ENCODE data around the gene CFAP46. TPM values are rescaled to one million over a fixed set of nuclear protein-coding genes. Genes with fewer than 3 reads are reported as not detected.
"Not testable (repeated sequence)": the region's sequence is repeated elsewhere in the genome, so short reads cannot be mapped to it uniquely, and the experiment has no call there.

CFAP46 gene
- total RNA-seq, 2 donors from 2014 or later: 0.45 TPM; not detected in 1

- H3K9me3 Mint-ChIP-seq: peaks cover 0 to 7% of the 10 kb centered on the region in 2 donors
- ATAC-seq: no peak
- no peak for DNase-seq (ENCODE audit: low spot score in 2 of 2)
- H3K36me3 Mint-ChIP-seq: peaks cover 0 to 4% of the 10 kb centered on the region in 2 donors
- H3K27ac Mint-ChIP-seq: no peak overlapping the region
Measured at GRCh38 chr10:132927824-132928223, 14.5 kb downstream of the CFAP46 start.

DNA sequence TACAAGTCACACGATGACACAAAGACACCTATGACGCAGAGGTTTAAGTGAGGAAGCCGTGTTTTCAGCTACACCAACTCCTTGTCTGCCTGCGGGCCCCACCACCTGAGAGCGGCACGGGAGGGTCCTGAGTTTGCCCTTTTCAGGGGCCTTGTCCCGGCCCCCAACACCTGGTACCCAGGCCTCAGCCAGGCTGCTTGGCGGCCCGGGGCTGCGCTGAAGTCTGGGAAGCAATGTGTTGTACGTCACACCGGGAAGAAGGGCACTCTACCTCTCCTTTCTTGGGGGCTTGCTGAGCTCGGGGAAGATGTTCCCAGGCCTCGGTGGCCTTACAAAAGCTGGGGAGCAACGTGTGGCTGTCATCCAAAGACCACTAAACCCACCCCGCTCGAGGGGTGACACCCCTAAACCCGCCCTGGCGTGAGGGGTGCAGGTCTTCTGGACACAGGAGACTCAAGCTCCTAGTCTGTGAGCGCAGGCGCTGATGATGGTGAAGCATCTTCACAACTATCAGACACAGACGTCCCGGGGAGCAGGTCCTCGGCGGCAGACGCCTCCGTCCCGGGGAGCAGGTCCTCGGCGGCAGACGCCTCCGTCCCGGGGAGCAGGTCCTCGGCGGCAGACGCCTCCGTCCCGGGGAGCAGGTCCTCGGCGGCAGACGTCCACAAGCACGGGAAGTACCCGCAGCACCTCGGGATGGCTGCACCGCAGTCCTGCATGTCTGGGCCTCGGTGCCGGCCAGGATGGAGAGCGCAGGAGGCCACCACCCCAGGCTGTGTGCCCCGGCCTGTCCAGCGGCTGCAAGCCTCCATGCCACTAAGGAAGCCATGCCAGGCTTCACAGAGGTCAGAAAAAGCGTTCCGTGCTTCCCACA is 15.4 kb downstream of the CFAP46 start:
- DNase-seq (ENCODE audit: low spot score in 2 of 2) (no peak), ATAC-seq (no peak)
- Mint-ChIP-seq H3K36me3 (no peaks in the 10 kb centered on the region), H3K9me3 (peaks cover 0 to 4% of the 10 kb centered on the region in 2 donors), H3K27ac (no peak overlapping the region)

- H3K36me3 Mint-ChIP-seq: no peaks in the 10 kb centered on the region
- no peak for DNase-seq (ENCODE audit: low spot score in 2 of 2)
Measured at GRCh38 chr10:132926070-132926469, 16.3 kb downstream of the CFAP46 start.

DNA sequence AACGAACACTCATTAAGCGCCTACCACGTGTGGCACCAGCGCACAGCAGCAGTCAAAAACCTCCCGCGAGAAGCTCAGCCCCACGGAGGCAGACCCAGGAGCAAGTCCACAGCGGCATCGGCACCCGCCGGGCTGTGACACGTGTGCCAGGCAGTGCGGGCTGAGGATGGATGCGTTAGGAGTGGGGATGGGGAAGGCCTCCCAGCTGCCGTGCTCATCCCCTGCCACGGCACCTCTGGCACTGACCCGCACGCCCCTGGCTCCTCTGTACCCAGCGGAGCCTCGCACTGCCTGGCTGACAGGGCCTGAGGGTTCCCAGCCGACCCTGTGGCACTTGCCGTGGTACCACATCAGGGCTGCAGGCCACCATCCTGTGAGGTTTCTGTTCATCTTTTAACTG is 16.8 kb downstream of the CFAP46 start:
- Mint-ChIP-seq H3K27ac (no peak overlapping the region), H3K9me3 (peaks cover 0 to 4% of the 10 kb centered on the region in 2 donors), H3K36me3 (no peaks in the 10 kb centered on the region)
- DNase-seq (ENCODE audit: low spot score in 2 of 2) (no peak), ATAC-seq (no peak)

More at GRCh38 chr10:132926070-132926469, 16.3 kb downstream of the CFAP46 start:
- no peak for ATAC-seq
- H3K9me3 Mint-ChIP-seq: peaks cover 0 to 4% of the 10 kb centered on the region in 2 donors
- H3K27ac Mint-ChIP-seq: no peak overlapping the region

DNA sequence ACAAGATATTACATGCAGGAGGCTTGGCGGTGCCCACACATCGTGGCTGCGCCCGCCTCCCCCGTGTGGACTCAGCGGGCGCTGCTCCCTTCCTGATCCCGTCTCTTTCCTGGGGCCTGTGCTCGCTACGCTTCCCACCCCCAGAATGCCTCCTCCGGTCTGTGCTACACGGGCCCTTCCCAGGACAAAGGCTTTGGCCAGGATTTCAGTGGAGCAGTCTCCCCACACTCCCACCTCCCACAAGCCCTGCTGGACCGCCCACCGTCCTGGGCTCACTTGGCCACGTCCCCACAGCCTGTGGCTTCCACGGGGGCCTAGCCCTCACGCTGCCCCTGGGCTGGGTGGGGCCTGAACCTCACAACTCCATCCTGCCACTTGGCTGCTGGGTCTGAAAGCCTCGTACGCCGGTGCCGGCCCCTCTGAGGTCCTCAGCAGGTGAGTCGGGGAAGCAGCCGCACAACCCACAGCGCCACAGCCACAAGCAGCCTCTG is 17.3 kb downstream of the CFAP46 start:
- H3K9me3 Mint-ChIP-seq: peaks cover 0 to 4% of the 10 kb centered on the region in 2 donors

DNA sequence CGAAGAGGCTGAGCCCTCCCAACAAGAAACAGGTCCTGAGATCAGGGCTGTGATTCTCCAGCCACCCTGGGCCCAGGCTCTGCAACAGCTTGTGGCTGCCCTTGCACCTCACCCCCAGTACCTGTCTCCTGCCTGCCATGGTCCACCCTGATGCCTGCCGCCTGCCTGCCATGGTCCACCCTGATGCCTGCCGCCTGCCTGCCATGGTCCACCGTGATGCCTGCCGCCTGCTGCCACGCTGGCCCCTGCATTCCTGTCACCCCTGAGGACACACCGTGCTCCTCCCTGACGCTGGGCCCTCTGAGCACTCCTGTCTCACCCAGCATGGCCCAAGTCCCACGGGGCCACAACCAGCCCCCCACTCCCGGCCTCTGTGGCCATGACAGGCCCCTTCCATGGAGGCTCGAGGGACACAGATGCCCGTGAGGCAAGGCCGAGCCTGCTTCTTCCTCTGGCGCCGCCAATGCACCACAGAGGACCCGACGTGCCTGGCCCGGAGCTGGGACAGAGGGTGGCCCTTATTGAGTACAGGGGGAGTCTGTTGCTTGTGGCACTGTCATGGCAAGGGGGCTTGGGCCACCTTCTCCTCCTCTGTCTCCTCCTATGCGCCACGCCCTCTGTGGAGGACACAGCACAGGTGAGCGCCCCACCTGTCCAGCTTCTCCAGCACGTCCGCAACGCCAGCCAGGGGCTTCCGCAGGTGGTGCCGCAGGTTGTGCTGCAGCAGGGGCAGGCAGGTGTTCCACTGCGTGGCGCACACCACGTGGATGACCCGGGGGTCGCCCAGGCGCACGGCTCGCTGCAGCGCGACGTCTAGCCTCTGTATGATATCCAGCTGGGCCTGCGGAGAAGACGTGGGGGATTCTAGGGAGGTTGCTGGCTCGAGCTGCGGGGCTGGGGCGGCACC is 18.1 kb downstream of the CFAP46 start:
- Mint-ChIP-seq H3K9me3 (no peaks in the 10 kb centered on the region), H3K36me3 (no peaks in the 10 kb centered on the region), H3K27ac (no peak overlapping the region)
- ATAC-seq (no peak), DNase-seq (ENCODE audit: low spot score in 2 of 2) (no peak)

More for the DNA sequence above, 17.3 kb downstream of the CFAP46 start:
- Mint-ChIP-seq H3K27ac (no peak overlapping the region), H3K36me3 (no peaks in the 10 kb centered on the region)
- ATAC-seq: no peak
- DNase-seq (ENCODE audit: low spot score in 2 of 2): no peak

- not testable (repeated sequence) for ATAC-seq; H3K9me3 Mint-ChIP-seq; H3K36me3 Mint-ChIP-seq; H3K27ac Mint-ChIP-seq; DNase-seq (ENCODE audit: low spot score in 2 of 2)
Measured at GRCh38 chr10:132923384-132923783, 19.0 kb downstream of the CFAP46 start.

DNA sequence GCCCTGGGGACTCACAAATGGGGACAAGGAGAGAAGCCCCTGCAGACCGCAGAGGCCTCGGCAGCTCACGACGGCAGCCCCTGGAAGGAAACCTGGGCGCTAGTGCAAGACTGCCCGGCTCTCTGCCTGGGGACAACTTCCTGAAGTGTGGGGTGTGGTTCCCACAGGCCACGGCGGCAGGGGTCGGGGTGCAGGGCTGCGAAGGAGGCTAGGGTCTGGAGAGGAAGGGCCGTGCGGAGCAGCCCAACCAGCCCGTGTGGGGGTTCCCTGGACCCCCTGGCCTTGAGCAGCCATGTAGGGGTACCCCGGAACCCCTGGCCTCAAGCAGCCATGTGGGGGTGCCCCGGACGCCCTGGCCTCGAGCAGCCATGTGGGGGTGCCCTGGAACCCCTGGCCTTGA is 19.5 kb downstream of the CFAP46 start:
- Mint-ChIP-seq H3K9me3 (no peaks in the 10 kb centered on the region), H3K36me3 (no peaks in the 10 kb centered on the region), H3K27ac (no peak overlapping the region)
- ATAC-seq (no peak), DNase-seq (ENCODE audit: low spot score in 2 of 2) (no peak)

DNA sequence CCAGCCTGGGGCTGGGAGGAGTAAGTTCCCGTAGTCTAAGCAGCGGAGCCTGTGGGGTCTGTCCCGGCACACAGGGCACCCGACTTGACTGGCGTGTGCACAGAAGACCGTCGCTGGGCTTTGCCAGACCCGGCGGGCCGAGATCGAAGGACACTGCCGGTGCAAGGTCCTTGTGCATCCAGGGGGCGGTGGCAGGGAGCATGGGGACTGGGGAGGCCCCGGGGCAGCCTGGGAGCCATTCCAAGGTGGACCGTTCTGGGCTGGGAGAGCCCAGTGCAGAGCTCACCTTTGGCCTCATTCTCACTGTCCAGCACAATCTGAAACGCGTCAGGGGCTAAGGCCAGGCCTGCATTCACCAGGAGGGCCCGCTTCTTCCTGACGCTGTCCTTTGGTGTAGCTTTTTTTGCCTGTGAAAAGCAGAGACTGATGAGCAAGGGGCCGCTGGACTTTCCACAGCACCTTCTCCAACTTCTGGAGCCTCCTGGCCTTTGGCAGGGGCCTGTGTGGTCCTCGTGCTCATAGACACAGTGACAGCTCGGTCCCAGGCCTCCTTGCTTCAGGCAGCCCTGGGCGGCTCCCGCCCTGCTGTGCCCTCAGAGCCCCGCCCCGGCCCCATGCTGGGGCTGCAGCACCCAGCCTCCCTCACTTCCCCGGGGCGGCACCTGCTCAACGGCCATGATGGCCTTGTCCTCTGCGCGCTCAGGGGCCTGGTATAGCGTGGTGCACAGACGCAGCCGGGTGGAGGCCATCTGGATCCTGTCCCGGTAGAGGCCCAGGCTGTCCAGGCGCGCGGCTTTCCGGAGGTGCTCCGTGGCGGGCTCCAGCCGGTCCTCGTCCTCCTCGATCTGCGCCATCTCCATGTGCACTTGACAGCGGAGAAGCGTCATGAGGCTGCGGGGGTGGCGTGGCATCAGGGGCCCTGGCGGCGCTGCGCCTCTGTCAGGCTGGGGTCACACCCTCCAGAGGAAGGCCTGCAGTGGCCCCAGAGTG is 20.3 kb downstream of the CFAP46 start:
- no peaks in the 10 kb centered on the region for H3K36me3 Mint-ChIP-seq
- H3K27ac Mint-ChIP-seq: no peak overlapping the region
- H3K9me3 Mint-ChIP-seq: no peaks in the 10 kb centered on the region
- DNase-seq (ENCODE audit: low spot score in 2 of 2) (no peak), ATAC-seq (no peak)

DNA sequence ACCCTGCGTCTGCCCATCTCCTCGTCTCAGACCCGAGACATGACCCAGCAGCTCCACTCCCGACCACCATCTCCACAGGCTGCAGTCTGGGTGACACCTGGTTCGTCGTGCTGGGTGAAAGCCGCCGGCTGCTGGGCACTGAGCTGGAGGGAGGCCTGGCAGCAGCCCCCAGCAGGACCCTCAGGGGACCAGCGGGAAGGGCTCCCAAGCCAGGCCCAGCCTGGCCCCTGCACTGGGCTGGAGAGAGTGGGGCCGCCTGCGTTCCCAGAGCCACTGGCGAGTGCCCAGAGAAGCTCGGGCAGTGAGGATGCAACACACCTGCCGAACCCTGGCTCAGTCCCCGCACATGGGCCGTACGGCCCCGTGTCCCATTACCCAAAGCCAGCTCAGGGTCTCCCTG is 21.3 kb downstream of the CFAP46 start:
- H3K27ac Mint-ChIP-seq: no peak overlapping the region
- no peaks in the 10 kb centered on the region for H3K36me3 Mint-ChIP-seq
- ATAC-seq: no peak
- H3K9me3 Mint-ChIP-seq: no peaks in the 10 kb centered on the region
- no peak for DNase-seq (ENCODE audit: low spot score in 2 of 2)

DNA sequence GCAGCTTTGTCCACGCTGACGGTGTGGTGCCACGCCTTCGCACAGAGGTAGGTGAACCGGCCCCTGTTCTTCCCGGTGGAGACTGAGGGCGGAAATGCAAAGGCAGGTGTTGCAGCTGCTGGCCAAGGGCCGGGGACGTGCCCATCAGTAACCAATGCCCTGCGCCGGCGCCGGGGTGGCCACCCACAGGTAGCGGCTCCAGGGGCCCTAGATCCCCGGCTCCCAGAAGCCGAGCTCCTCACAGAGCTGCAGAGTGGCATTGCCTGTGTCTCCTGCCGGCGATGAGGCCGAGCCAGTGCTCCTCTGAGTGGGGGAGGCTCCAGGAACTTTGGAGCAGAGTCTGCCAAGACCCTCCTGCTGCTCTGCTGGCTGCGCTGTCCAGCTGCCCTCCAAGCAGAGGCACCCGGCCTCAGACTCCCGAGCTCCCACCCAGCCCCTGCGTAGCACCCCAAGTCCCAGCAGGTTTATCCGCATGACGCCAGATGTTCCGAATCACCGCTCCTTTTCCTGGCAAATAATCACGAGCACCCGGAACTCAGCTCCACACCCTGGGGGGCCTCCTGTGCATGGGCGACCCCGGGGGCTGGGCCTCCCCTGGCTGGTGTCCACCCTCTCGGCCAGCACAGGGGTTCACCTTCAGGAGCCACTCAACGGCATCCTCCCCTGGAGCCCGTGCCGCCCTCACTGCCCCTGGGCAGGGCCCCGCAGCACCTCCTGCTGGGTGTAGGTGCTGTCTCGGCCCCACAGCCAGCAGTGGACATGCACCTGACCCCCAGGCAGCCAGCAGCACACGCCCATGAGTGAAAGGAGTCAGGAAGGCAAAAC is 22.1 kb downstream of the CFAP46 start:
- Mint-ChIP-seq H3K36me3 (no peaks in the 10 kb centered on the region), H3K27ac (no peak overlapping the region), H3K9me3 (no peaks in the 10 kb centered on the region)
- ATAC-seq (no peak), DNase-seq (ENCODE audit: low spot score in 2 of 2) (no peak)

GRCh38 chr10:132919374-132920100 is 22.8 kb downstream of the CFAP46 start:
- no peak overlapping the region for H3K27ac Mint-ChIP-seq
- DNase-seq (ENCODE audit: low spot score in 2 of 2): no peak
- no peak for ATAC-seq
- no peaks in the 10 kb centered on the region for H3K36me3 Mint-ChIP-seq
- H3K9me3 Mint-ChIP-seq: no peaks in the 10 kb centered on the region

DNA sequence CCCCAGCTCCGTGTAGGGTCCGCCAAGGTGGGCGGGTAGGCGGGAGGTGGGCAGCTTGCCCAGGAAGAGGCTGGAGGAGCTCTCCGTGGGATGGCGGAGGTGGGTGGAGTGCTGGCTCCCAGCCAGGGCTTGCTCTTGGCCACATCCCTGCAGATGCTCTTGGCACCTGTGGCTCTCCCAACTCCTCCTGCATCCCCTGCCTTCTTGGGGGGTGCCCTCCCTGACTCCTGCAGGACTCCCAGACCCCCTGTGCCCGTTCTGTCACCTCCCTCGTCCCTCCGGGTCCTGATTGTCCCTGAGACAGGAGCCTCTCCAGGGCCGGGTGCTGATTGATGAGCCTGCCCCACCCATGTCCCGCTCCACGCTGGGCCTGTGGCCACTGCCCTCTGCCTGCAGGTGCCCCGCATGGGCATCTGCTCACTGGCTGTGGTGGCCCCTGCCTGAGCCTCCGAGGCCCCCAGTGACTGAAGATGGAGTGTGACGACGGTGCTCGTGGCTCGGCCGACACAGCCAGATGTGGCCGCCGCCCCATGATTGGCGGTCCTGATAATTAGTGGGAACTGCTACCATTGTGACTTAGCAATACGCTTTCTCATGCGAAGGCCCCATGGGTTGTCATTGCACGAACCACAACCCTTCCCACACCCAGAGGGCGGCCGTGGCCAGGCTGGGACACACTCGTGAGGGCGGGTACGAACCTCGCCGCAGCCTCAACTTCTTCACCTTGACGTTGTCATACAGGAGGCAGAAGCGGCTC is 23.6 kb downstream of the CFAP46 start:
- Mint-ChIP-seq H3K27ac (no peak overlapping the region), H3K9me3 (no peaks in the 10 kb centered on the region), H3K36me3 (no peaks in the 10 kb centered on the region)
- ATAC-seq (no peak), DNase-seq (ENCODE audit: low spot score in 2 of 2) (no peak)

DNA sequence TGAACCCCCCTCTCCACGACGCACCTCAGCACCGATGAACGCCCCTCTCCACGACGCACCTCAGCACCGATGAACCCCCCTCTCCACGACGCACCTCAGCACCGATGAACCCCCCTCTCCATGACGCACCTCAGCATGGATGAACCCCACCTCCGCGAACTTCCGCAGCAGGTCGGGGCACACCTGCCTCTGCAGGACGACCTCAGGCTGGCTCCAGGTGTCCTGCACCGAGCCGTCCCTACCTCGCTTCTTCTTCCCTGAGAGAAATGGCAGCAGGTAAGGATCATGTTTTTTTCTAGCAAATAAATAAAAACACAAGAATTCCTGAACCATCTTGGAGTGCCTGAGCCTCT is 24.1 kb downstream of the CFAP46 start:
- Mint-ChIP-seq H3K9me3 (no peaks in the 10 kb centered on the region), H3K36me3 (no peaks in the 10 kb centered on the region), H3K27ac (no peak overlapping the region)
- ATAC-seq (no peak), DNase-seq (ENCODE audit: low spot score in 2 of 2) (no peak)
